ENCODE results near the gene LRRC7. TPM values are rescaled to one million over a fixed set of nuclear protein-coding genes. Genes with fewer than 3 reads are reported as not detected.
"Not testable (repeated sequence)": the region's sequence is repeated elsewhere in the genome, so short reads cannot be mapped to it uniquely, and the experiment has no call there.

Gene LRRC7
- total RNA-seq, 4 donors from 2014 or later: under 0.01 TPM; not detected in 3

GRCh38 chr1:70039485-70039884 is 471.8 kb downstream of the LRRC7 start:
- Histone ChIP-seq H3K36me3 (no peaks in the 10 kb centered on the region), H3K4me1 (peaks cover 0 to 9% (median 4%) of the 10 kb centered on the region in 3 donors), H3K4me3 (no peak overlapping the region), H3K9me3 (no peaks in the 10 kb centered on the region), H3K27me3 (no peaks in the 10 kb centered on the region), H3K27ac (no peak overlapping the region)
- TF ChIP-seq CTCF (IDR thresholded peaks at IDR 0.05) (no peak), POLR2A (IDR thresholded peaks at IDR 0.05) (no peak)
- no peak for DNase-seq
- intact Hi-C loops (cut with DNase I): no loop called here
- 75 to 91% methylated on average over 5 to 6 of the region's 6 CpGs for WGBS, 2 donors

DNA sequence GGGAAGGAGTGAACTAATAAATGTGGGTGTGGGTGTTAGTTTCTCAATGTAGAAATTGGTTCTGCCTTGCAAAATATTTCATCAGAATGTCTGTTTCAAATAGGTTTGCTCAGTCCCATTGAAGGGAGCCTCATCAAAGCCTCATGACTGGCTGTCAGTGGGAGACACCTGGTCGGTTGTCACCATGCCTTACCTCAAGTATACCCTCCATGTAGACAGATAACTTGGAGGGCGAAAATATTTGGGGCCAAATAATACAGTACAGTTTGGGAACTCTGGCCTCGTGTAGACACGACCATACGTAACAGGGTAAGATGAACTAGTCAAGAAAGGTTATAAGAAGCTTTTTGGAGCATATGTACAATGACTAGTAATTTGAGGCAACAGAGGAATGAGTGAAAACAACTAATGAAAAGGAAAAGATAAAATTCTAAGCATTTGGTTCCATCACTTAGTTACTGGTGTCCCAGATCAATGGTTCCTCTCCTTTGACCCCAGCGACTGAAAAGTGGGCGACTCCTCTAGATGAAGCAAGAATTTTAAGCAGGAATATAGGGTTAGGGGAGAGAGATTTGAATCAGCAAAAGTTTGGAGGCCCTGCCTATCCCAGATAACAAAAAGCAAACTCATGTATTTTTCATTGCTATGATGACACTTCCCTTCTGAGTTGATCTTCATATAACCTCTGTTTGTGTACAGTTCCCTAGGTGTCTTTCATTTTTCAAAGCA is 473.8 kb downstream of the LRRC7 start:
- 91 to 92% methylated on average over 7 of the region's 7 CpGs for WGBS, 2 donors
- H3K27ac ChIP-seq: no peak overlapping the region
- H3K9me3 ChIP-seq: no peaks in the 10 kb centered on the region
- TF ChIP-seq POLR2A (IDR thresholded peaks at IDR 0.05) (no peak), CTCF (IDR thresholded peaks at IDR 0.05) (no peak)
- H3K36me3 ChIP-seq: no peaks in the 10 kb centered on the region
- no peaks in the 10 kb centered on the region for H3K27me3 ChIP-seq
- H3K4me3 ChIP-seq: no peak overlapping the region
- peaks cover 0 to 9% (median 4%) of the 10 kb centered on the region in 3 donors for H3K4me1 ChIP-seq
- DNase-seq: no peak
- intact Hi-C loops (cut with DNase I): no loop called here

DNA sequence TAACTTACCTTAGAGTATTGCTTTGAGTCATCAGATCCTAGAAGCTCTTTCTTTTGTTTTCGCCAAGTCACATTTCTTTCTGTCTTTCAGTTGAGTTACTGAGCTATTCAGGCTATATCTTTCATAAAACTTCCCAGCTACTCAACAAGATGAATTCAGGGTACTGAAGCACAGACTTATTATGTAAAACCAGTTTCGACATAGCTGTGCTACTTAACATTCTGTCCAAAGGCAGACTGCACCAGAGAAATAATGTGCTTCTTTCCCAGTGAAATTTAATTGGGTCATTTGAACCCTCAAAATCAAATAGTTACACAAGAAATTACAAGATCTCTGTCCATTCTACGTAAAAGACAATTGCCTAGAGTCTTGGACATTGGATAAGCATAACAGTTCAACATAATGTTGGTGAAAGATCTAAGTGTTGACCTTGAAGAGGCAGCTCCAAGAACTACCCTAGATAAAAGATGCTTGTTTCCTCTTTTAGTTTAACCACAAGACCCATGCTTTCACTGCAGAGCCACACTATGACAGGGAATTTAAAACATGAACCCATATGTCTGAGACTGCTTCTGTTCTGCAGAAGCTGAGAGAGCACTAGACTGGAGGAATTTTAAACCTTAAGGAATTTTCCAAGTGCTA is 474.5 kb downstream of the LRRC7 start:
- H3K9me3 ChIP-seq: no peaks in the 10 kb centered on the region
- no peak for DNase-seq
- no peak overlapping the region for H3K4me3 ChIP-seq
- intact Hi-C loops (cut with DNase I): no loop called here
- WGBS, 2 donors: 60 to 81% methylated on average over 3 of the region's 3 CpGs
- H3K36me3 ChIP-seq: no peaks in the 10 kb centered on the region
- no peaks in the 10 kb centered on the region for H3K27me3 ChIP-seq
- TF ChIP-seq POLR2A (IDR thresholded peaks at IDR 0.05) (no peak), CTCF (IDR thresholded peaks at IDR 0.05) (no peak)
- H3K27ac ChIP-seq: no peak overlapping the region
- H3K4me1 ChIP-seq: peaks cover 0 to 9% (median 4%) of the 10 kb centered on the region in 3 donors

DNA sequence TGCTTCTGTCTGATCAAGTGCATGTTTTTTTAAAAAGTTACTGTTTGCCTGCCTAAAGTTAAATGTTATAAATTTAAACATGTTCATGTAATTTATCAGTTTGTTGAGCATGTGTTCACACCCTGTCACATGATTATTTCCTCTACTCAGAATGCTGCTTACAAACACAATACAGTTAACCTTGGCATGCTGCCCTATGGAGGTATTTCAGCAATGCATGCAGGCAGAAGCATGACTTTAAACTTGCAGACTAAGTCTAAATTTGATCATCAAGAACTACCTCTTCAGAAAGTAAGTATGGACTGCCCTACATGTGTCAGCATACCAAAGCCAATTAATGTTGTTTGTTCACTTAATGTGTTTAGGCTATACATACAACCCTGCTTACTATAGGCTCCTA is 476.1 kb downstream of the LRRC7 start:
- Histone ChIP-seq H3K4me3 (no peak overlapping the region), H3K4me1 (peaks cover 0 to 9% (median 4%) of the 10 kb centered on the region in 3 donors), H3K36me3 (no peaks in the 10 kb centered on the region), H3K27ac (no peak overlapping the region), H3K27me3 (no peaks in the 10 kb centered on the region), H3K9me3 (no peaks in the 10 kb centered on the region)
- no peak for TF ChIP-seq CTCF (IDR thresholded peaks at IDR 0.05)
- TF ChIP-seq POLR2A (IDR thresholded peaks at IDR 0.05): no peak
- intact Hi-C loops (cut with DNase I): no loop called here
- no peak for DNase-seq

- Histone ChIP-seq H3K4me3 (no peak overlapping the region), H3K36me3 (no peaks in the 10 kb centered on the region), H3K4me1 (peaks cover 0 to 9% (median 4%) of the 10 kb centered on the region in 3 donors), H3K9me3 (no peaks in the 10 kb centered on the region), H3K27ac (no peak overlapping the region), H3K27me3 (no peaks in the 10 kb centered on the region)
- TF ChIP-seq POLR2A (IDR thresholded peaks at IDR 0.05) (no peak), CTCF (IDR thresholded peaks at IDR 0.05) (no peak)
- intact Hi-C loops (cut with DNase I): no loop called here
- WGBS, 2 donors: 50 to 58% methylated on average over 2 of the region's 2 CpGs
- DNase-seq: no peak
Measured at GRCh38 chr1:70044832-70045231, 477.1 kb downstream of the LRRC7 start.

DNA sequence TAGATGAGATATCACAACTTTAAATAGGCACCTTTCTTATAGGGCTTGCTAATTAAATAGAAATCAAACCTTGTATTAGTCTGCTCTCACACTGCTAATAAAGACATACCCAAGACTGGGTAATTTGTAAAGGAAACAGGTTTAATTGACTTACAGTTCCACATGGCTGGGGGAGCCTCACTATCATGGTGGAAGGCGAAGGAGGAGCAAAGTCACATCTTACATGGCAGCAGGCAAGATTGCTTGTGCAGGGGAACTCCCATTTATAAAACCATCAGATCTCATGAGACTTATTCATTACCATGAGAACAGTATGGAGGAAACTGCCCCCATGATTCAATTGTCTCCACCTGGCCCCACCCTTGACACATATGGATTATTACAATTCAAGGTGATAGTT is 477.9 kb downstream of the LRRC7 start:
- H3K4me3 ChIP-seq; H3K27me3 ChIP-seq; H3K27ac ChIP-seq; H3K36me3 ChIP-seq; H3K4me1 ChIP-seq; H3K9me3 ChIP-seq; DNase-seq; intact Hi-C loops (cut with DNase I): not testable (repeated sequence)
- WGBS, 2 donors: 86 to 92% methylated on average over 1 of the region's 1 CpG

All from esophagus squamous epithelium (tissue), 5 donors.